Hindlimb muscle (tissue), 1 donor: ENCODE measurements around the gene PCDHGC5. TPM values are rescaled to one million over a fixed set of nuclear protein-coding genes. Genes with fewer than 3 reads are reported as not detected.

Source experiments
- DNase-seq: peaks from one replicate; pipeline ENCODE4 v3.0.0-alpha.2; 2013
- polyA plus RNA-seq: library from polyadenylated mRNA; unstranded; fragments of 120-200 nt; gene quantifications from one replicate; pipeline ENCODE4 v1.2.1, GENCODE V29; 2013; ENCODE audit not compliant: insufficient read length

Gene PCDHGC5
- polyA plus RNA-seq, 1 donor = 1.1 TPM

GRCh38 chr5:141491323-141492167, 2.7 kb downstream of the PCDHGC5 start:
- DNase-seq = no peak

DNA sequence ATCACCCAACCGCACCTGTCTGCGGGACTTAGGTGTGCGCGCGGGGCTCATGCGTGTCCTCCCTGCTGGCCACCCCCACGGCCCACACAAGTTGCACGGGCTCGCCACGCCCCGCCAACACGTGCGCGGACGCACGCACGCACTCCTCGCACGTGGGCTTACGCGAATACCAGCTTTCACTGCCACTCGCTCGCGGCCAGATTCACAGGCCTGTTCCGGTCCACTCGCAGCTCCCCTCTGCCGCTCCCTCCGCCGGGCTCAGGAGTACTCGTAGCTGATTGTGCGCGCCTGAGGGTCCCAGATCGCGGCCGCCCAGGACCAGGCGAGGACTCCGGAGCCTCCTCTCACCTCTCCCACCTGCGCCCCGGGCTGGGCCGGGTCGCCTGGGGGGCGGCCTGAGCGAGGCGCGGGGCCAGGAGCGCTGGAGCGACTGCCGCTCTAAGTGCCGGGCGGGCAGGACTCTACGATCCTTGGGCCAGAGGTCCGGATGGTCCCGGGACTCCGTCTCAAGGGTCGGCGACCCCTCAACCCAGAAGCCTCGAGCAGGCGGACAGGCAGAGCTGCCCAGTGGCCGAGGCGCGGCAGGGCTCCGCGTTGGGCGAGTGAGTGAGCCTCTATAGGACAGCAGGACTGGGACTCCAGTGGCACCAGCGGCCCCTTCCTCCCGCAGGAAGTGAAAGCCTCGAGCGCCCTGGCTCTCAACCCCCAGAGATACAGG, 3.4 kb downstream of the PCDHGC5 start:
- no peak for DNase-seq

DNA sequence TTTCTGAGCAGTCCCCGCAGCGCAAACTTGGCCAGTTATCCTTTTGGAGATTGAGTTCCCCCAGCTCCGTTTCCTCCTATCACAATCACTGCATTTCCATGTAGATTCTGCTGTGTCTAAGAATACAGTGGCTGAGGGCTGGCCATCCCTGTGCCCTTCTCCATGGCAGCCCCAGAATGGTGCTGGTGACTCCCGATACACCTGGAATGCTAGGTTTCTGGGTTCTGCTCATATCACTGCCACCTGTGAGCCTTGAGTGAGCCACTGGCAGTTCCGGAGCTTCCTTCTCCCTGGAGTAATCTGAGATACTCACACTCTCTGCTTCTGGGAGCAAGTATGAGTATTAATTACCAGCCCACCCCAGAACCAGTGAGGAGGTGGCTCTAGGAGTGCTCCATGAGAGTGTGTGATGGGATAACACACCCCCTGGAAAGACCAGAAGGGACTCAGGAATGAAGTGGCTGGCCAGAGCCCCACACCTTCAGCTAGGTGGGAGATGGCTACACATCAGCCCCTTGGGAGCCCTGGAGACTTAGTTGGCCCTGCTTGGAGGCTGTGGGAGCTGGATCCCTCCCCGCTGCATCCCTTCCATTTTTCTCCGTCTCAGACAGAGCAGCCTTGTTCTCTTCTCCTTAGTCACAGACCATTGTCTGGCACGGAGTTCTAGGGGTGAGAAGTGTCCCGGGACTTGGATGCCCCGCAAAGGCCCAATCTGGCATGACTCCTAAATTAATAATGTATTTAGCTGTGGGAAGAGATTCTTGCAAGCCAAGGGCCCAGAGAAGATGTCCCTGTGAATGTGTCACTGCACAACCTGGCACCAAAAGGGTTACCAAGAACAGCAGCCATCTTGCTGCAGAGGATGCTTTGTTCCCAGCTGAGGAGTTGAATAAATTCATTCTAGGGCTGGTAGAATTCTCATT, 4.9 kb downstream of the PCDHGC5 start:
- DNase-seq = no peak

- DNase-seq = no peak
These were observed 6.0 kb downstream of the PCDHGC5 start for GRCh38 chr5:141494761-141495452.

DNA sequence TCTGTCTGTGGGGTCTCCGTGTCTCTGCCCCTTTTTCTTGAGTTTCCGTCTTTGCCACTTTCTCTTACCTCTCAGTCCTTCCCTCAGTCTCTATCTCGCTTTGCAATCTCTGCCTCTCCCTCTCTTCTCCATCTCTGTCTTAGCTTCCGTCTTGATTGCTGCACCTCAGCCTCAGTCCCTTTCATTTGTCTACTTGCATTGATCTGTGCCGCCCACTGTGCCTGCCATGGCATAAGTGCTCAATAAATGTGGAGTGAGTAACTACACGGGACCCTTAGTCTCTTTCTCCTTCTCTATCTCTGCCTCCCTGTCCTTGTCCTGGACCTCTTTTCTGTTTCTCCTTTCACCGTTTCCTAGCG, 6.6 kb downstream of the PCDHGC5 start:
- DNase-seq = no peak

DNA sequence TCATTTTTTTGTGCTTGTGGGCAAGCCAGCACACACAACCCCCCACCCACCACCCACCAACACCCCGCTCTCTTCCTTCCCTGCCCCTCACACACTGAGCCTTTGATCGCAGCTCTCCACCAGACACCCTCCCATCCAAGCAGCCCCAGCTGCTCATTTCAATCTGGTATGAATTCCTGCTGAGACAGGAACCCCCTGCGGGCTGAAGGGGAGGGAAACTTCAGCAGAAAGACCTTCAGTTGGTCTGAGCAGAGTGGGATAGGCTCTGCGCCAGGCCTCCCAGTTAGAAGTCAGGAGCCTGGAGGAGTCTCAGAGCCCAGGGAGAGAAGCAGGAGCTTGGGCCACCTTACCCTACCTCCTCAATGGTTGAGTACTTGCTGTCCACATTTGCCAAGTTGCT, 7.2 kb downstream of the PCDHGC5 start:
- DNase-seq = no peak

GRCh38 chr5:141501761-141502160, 12.9 kb downstream of the PCDHGC5 start:
- DNase-seq = no peak

DNA sequence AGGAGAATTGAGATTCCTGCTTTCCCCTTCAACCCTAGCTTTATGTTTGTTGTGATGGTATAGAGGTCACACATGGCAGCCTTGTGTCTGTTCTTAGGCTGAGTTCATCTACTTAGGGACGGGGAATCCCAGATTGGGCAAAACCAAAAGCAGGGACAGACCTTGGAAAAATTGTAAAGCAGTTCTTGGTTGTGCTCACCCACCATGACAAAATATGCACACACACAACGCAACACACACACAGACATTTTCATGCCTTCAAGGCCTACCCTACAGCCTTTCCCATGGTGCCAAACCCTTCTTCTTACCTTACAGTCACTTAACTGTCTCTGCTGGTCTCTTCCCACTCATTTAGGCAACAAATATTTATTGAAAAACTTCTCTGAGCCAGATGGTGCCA, 14.8 kb downstream of the PCDHGC5 start:
- DNase-seq = no peak

GRCh38 chr5:141504216-141504615, 15.3 kb downstream of the PCDHGC5 start:
- no peak for DNase-seq

DNA sequence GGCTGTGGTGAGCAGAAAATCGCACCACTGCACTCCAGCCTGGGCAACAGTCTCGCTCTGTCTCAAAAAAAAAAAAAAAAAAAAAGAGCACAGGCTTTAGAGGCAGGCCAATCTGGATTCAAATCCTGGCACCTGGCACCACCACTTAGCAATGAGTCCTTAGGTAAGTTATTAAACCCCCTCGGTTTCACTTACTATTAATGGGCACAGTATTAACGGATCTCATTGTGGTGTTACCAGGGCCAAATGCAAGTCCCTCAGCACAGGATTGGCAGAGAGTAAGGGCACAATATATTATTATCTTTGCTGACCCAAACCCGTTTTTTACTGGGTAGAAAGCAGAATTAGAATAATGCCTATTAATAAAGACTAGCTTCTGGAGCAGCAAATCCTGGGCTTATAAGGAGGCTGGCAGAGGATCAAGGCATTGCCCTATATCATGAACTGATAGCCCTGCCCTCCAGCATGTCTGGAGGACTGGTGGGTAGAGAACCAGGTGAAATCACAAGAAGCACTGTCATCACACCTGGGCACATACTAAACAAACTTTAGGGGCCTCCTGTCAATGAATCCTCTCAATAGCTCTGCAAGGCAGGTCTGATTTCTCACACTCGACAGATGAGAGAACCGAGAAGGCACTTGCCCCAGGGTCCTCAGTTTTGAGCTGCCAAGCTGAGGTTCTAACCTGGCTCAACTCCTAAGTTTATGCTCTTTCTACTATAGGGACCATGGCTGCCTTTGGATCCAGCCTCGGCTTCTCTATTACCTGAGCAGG, 17.7 kb downstream of the PCDHGC5 start:
- no peak for DNase-seq

DNA sequence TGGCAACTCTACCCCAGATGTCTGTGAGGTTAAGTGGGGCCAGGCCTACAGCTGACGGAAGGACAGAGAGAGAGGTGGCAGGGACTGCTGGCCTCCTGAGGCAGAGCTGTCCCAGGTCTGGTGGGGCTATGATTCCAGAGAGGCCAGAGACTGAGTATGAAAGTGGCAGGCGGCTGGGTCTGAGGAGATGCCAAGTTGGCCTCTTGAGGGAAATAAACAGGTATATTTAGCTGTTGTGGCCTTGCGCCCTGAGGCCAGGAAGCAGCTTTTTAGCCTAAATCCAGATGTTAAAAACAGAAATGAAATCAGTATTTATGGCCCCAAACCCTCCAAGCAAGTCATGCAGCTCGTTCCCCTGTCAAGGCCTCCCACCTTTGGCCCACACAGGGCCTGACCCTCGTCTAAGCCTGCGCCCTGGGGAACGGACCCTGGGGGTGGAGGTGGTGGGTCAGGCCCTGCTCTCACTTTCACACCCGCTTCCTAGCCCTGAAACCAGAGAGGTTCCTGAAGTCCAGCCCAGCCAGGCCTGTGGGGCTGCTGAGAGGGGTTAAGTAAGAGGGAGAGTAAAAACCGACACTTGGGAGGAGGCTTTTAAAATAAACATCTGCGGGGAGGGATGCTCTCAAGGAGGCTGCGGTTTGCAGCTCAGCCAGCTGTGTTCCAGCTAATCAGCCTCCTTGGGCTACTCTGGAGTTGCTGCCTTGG, 18.7 kb downstream of the PCDHGC5 start:
- peak; percentile 82 for DNase-seq

DNA sequence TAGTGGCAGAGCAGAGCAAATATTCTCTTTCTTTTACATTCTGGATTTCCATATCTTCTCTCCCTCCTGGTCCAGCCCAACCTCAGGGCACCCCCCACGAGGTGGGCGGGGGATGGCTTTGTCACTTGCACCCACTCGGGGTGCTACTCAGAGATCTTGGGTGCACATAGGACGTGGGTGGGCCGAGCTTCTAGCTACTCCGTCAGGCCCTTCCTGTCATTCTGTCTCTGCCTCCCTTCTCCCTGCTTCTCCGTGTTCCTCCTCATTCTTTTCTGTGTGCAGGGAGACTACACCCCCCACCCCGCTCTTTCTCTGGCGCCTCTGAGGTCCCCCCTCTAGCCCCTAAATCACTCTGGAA, 19.5 kb downstream of the PCDHGC5 start:
- DNase-seq = no peak

GRCh38 chr5:141508798-141509611, 20.1 kb downstream of the PCDHGC5 start:
- peak; percentile 70 for DNase-seq

GRCh38 chr5:141510160-141510559, 21.3 kb downstream of the PCDHGC5 start:
- no peak for DNase-seq

DNA sequence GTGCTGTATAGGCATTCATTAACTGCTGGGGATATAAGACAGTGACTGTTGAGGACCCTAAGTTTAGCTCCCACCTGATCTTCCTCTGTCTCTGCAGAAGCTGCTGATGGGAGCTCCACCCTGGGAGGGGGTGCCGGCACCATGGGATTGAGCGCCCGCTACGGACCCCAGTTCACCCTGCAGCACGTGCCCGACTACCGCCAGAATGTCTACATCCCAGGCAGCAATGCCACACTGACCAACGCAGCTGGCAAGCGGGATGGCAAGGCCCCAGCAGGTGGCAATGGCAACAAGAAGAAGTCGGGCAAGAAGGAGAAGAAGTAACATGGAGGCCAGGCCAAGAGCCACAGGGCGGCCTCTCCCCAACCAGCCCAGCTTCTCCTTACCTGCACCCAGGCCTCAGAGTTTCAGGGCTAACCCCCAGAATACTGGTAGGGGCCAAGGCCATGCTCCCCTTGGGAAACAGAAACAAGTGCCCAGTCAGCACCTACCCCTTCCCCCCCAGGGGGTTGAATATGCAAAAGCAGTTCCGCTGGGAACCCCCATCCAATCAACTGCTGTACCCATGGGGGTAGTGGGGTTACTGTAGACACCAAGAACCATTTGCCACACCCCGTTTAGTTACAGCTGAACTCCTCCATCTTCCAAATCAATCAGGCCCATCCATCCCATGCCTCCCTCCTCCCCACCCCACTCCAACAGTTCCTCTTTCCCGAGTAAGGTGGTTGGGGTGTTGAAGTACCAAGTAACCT, 22.1 kb downstream of the PCDHGC5 start:
- DNase-seq = no peak

GRCh38 chr5:141511771-141512325, 23.0 kb downstream of the PCDHGC5 start:
- DNase-seq = no peak

DNA sequence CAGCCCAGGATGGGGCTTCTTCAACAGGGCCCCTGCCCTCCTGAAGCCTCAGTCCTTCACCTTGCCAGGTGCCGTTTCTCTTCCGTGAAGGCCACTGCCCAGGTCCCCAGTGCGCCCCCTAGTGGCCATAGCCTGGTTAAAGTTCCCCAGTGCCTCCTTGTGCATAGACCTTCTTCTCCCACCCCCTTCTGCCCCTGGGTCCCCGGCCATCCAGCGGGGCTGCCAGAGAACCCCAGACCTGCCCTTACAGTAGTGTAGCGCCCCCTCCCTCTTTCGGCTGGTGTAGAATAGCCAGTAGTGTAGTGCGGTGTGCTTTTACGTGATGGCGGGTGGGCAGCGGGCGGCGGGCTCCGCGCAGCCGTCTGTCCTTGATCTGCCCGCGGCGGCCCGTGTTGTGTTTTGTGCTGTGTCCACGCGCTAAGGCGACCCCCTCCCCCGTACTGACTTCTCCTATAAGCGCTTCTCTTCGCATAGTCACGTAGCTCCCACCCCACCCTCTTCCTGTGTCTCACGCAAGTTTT, 23.6 kb downstream of the PCDHGC5 start:
- peak; percentile 67 for DNase-seq

GRCh38 chr5:141512911-141513626, 24.2 kb downstream of the PCDHGC5 start:
- DNase-seq = peak; percentile 70
